ENCODE results near the gene UCMA. TPM values are rescaled to one million over a fixed set of nuclear protein-coding genes. Genes with fewer than 3 reads are reported as not detected.

Gene UCMA
- total and polyA plus RNA-seq, 9 of the 15 experiments (the other 6 are each of a cell fraction or from before 2014, with no cell fraction given): not detected

- Histone ChIP-seq H3K9ac (ENCODE audit: insufficient read depth in 1 of 2, low read depth in 2 of 2, low read length in 2 of 2) (no peak overlapping the region), H3K36me3 (ENCODE audit: control insufficient read depth, insufficient read depth, low read length) (no peaks in the 10 kb centered on the region), H3K4me2 (ENCODE audit: insufficient read depth, low read length) (no peak overlapping the region), H3K79me2 (ENCODE audit: control insufficient read depth, insufficient read depth, low read length) (no peaks in the 10 kb centered on the region), H3K9me1 (ENCODE audit: control insufficient read depth, insufficient read depth, low read length) (no peaks in the 10 kb centered on the region), H3K27me3 (ENCODE audit: control insufficient read depth in 2 of 2, insufficient read depth in 2 of 2, low read length in 2 of 2) (no peaks in the 10 kb centered on the region; a peak in 1 of 5 replicates), H3K4me3 (no peak overlapping the region), H2AFZ (ENCODE audit: low read depth, low read length) (no peak overlapping the region), H4K20me1 (replicated peaks; ENCODE audit: control insufficient read depth, insufficient read depth, low read length) (no peaks in the 10 kb centered on the region), H3K27ac (ENCODE audit: extremely low read depth, low read depth, low read length) (no peak overlapping the region), H3K4me1 (replicated peaks in 1 of 2; ENCODE audit: control insufficient read depth in 2 of 2, insufficient read depth in 2 of 2, low read length in 2 of 2) (peaks cover 0 to 2% of the 10 kb centered on the region in 2 experiments; a peak in 2 of 5 replicates), H3K9me3 (replicated peaks; ENCODE audit: control insufficient read depth, insufficient read depth, low read depth, low read length) (no peaks in the 10 kb centered on the region)
- DNase-seq (ENCODE audit: extremely low read depth in 1 of 4, low spot score in 3 of 4) (no peak), ATAC-seq (no peak), FAIRE-seq (no peak)
- TF ChIP-seq ZNF263 (CRISPR knock-in tag; IDR thresholded peaks at IDR 0.05; ENCODE audit: borderline replicate concordance) (no peak), ZNF124 (CRISPR knock-in tag; IDR thresholded peaks at IDR 0.05) (no peak), MGA (IDR thresholded peaks at IDR 0.05) (no peak), SIRT6 (IDR thresholded peaks at IDR 0.05; ENCODE audit: low read depth, low read length) (no peak), DMBX1 (CRISPR knock-in tag; IDR thresholded peaks at IDR 0.05; ENCODE audit: borderline replicate concordance) (no peak), ZBTB33 (CRISPR knock-in tag; IDR thresholded peaks at IDR 0.05) (no peak)
- POLR2A ChIA-PET: no interaction called here
- in situ Hi-C loops (cut with MboI) (no loop called here), intact Hi-C loops (cut with micrococcal nuclease) (no loop called here)
- CTCF ChIA-PET (ENCODE audit: low intra/inter-chr PET ratio): no interaction called here
- no TSS peak for BruUV-seq (replicated peaks)
- 8% methylated on average over 5 of the region's 5 CpGs for WGBS (ENCODE audit: insufficient coverage, low coverage, missing lambda C conversion rate)
Observed at GRCh38 chr10:13257621-13258140, 23.5 kb upstream of the UCMA start.

All from K562 (cell line).